ENCODE results near the gene SND1.

DNA sequence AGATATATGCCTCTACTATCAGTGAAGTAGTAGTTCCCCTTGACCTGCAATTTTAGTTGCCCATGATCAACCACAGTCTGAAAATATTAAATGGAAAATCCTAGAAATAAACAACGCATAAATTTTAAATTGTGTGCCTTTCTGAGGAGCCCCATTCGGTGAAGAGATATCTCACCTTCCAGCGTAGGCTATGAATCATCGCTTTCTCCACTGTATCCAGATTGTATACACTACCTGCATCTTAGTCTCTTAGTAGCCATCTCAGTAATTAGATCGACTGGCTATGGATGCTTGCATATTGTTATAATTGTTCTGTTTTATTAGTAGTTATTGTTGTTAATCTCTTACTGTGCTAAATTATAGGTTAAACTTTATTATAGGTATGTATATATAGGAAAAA is 227.9 kb downstream of the SND1 start:
- TF ChIP-seq, protein P1, sequence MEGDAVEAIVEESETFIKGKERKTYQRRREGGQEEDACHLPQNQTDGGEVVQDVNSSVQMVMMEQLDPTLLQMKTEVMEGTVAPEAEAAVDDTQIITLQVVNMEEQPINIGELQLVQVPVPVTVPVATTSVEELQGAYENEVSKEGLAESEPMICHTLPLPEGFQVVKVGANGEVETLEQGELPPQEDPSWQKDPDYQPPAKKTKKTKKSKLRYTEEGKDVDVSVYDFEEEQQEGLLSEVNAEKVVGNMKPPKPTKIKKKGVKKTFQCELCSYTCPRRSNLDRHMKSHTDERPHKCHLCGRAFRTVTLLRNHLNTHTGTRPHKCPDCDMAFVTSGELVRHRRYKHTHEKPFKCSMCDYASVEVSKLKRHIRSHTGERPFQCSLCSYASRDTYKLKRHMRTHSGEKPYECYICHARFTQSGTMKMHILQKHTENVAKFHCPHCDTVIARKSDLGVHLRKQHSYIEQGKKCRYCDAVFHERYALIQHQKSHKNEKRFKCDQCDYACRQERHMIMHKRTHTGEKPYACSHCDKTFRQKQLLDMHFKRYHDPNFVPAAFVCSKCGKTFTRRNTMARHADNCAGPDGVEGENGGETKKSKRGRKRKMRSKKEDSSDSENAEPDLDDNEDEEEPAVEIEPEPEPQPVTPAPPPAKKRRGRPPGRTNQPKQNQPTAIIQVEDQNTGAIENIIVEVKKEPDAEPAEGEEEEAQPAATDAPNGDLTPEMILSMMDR (IDR thresholded peaks at IDR 0.05), result no peak
- TF ChIP-seq EP300 (IDR thresholded peaks at IDR 0.05; ENCODE audit: low read depth) (no peak), POLR2A (IDR thresholded peaks at IDR 0.05) (no peak)

Measured in transverse colon (tissue), 3 donors.